K562 (cell line): ENCODE results near the gene CLCN6. TPM values are rescaled to one million over a fixed set of nuclear protein-coding genes. Genes with fewer than 3 reads are reported as not detected.

ENCODE experiments used
- CCAR2 ChIP-seq: fragments of 200-400 bp; formaldehyde crosslinking; IDR thresholded peaks from 2 replicates; pipeline ENCODE4 v1.6.1; 2017; ENCODE audit warnings: mild to moderate bottlenecking, low read depth, low read length
- CCNT2 ChIP-seq: IDR thresholded peaks from 2 replicates; pipeline ENCODE4 v1.6.1; 2011; ENCODE audit warnings: borderline replicate concordance, low read depth, mild to moderate bottlenecking, moderate library complexity, mixed read lengths, low read length; ENCODE audit not compliant: insufficient read length; ENCODE audit errors: extremely low read depth
- DMBX1 ChIP-seq: fragments of 250-450 bp; sonication (Bioruptor Pico); IDR thresholded peaks from 2 replicates; pipeline ENCODE4 v1.8.0; 2022; ENCODE audit warnings: inconsistent platforms, mild to moderate bottlenecking, moderate library complexity, borderline replicate concordance
- FOXJ3 ChIP-seq: sonication (generic); formaldehyde crosslinking; IDR thresholded peaks from 2 replicates; pipeline ENCODE4 v1.4.0; 2020; ENCODE audit warnings: mild to moderate bottlenecking, missing genetic modification reagents
- FOXK1 ChIP-seq: sonication (generic); formaldehyde crosslinking; IDR thresholded peaks from 2 replicates; pipeline ENCODE4 v1.8.0; 2022; ENCODE audit warnings: missing genetic modification reagents, mild to moderate bottlenecking, borderline replicate concordance
- FOXK2 ChIP-seq, 2 experiments: fragments of 450-650 bp; IDR thresholded peaks in 1 of 2; conservative IDR thresholded peaks in 1 of 2; 2 replicates each; pipeline ENCODE4 v1.6.1; 2016; ENCODE audit warnings: low read depth in 2 of 2, mild to moderate bottlenecking in 1 of 2
- HCFC1 ChIP-seq: IDR thresholded peaks from 2 replicates; pipeline ENCODE4 v1.6.1; 2012; ENCODE audit warnings: low read depth, low read length, improper control_type of control experiment
- HDAC1 ChIP-seq, 2 experiments: fragments of 450-650 bp; IDR thresholded peaks; 2 replicates each; pipeline ENCODE4 v1.6.1; 2016 to 2017; ENCODE audit warnings: inconsistent platforms in 1 of 2, mild to moderate bottlenecking in 1 of 2, moderate library complexity in 1 of 2
- MED1 ChIP-seq: sonication (generic); formaldehyde crosslinking; IDR thresholded peaks from 2 replicates; pipeline ENCODE4 v1.8.1; 2023; ENCODE audit warnings: missing genetic modification reagents, borderline replicate concordance
- NCOA6 ChIP-seq: fragments of 450-650 bp; IDR thresholded peaks from 2 replicates; pipeline ENCODE4 v1.6.1; 2017; ENCODE audit warnings: mild to moderate bottlenecking
- POLR2G ChIP-seq: fragments of 200-400 bp; formaldehyde crosslinking; IDR thresholded peaks from 2 replicates; pipeline ENCODE4 v1.6.1; 2017; ENCODE audit warnings: low read depth, mild to moderate bottlenecking, antibody characterized with exemption, low read length, moderate library complexity
- RBBP5 ChIP-seq: fragments of 200-600 bp; sonication (generic); IDR thresholded peaks from 2 replicates; pipeline ENCODE4 v1.6.1; 2012; ENCODE audit warnings: borderline replicate concordance, mild to moderate bottlenecking, low read length, control low read depth, inconsistent platforms; ENCODE audit not compliant: insufficient read depth, poor library complexity, severe bottlenecking
- SP1 ChIP-seq: sonication (generic); formaldehyde crosslinking; IDR thresholded peaks from 2 replicates; pipeline ENCODE4 v1.8.1; 2022; ENCODE audit warnings: mild to moderate bottlenecking, missing genetic modification reagents
- TEAD4 ChIP-seq, 2 experiments: sonication (generic) in 1 of 2; formaldehyde crosslinking in 1 of 2; IDR thresholded peaks; 2 replicates each; pipeline versions ENCODE4 v1.6.1 to v1.8.0; 2012 to 2022; ENCODE audit warnings: borderline replicate concordance in 1 of 2, inconsistent platforms in 1 of 2, low read length in 1 of 2, mild to moderate bottlenecking in 1 of 2, missing genetic modification reagents in 1 of 2
- ZNF696 ChIP-seq: fragments of 250-450 bp; sonication (Bioruptor Pico); conservative IDR thresholded peaks from 2 replicates; pipeline ENCODE4 v1.4.0; 2020; ENCODE audit warnings: mild to moderate bottlenecking, moderate library complexity
- polyA plus RNA-seq, 8 experiments: library from polyadenylated mRNA; depleted of rRNA in 4 of 8; stranded (reverse) in 5 of 8; unstranded in 3 of 8; fragments of >200 nt; fragmentation: Nextera tagmentation in 2 of 8; fragmentation: Illumina TruSeq in 1 of 8; extraction: Ambion mirVana in 2 of 8; extraction: Trizol in 1 of 8; gene quantifications; 2 replicates each; pipeline versions ENCODE4 v1.2.1 to v1.2.3, GENCODE V29; 2011 to 2014; ENCODE audit warnings: inconsistent platforms in 1 of 8, missing spikeins in 1 of 8
- total RNA-seq, 7 experiments: library from RNA; depleted of rRNA in 6 of 7; stranded (reverse); fragments of >200 nt in 6 of 7; fragmentation: Illumina TruSeq in 2 of 7; extraction: Trizol in 2 of 7; gene quantifications; 2 replicates each; pipeline versions ENCODE4 v1.2.1 to v1.2.3, GENCODE V29; 2011 to 2021; ENCODE audit warnings: low replicate concordance in 1 of 7
- TF ChIP-seq, protein P1 (sequence below): sonication (generic); formaldehyde crosslinking; IDR thresholded peaks from 2 replicates; pipeline ENCODE4 v1.8.0; 2022; ENCODE audit warnings: missing genetic modification reagents, mild to moderate bottlenecking, borderline replicate concordance

Gene CLCN6
- total and polyA plus RNA-seq, 9 of the 15 experiments (the other 6 are each of a cell fraction or from before 2014, with no cell fraction given) = 2.0 to 21.8 (median 13.6) TPM

DNA sequence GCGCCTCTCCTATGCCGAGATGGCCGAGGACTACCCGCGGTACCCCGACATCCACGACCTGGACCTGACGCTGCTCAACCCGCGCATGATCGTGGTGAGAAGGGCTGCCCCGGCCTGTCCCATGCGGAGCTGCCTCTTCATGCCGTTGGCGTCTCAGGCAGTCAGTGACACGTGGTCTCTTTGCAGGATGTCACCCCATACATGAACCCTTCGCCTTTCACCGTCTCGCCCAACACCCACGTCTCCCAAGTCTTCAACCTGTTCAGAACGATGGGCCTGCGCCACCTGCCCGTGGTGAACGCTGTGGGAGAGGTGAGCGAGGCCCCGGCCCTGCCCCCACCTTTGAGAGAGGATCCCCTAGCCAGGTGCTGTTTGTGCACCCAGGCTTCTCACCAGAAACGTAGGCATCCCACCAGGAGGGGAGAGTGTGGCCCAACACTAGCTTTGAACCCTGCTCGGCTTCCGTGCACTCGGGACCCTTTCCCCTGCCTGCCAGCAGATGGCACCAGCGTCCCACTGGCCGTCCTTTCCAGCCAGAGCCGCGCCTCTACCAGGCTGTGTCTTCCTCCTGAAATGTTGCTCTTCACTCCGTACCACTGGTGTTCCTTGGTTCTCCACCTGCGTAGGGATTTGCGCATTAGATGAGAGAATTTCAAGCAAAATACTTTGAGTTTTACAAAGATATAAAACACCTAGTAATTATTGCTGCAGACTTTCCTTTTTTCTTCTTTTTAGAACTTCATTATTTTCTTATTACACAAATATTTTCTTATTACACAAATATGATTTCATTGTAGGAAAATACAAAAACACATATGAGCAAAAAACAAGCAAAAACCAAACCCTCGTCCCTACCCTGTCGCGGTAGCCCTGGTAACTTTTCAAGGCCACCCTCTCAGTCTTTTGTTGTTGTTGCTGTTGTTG lies 32.6 kb downstream of the CLCN6 start (continued):
- no peak for TF ChIP-seq HCFC1
- 0 out of 2 replicates have a peak, but pooled peaks have one; percentile 62 for TF ChIP-seq DMBX1 (CRISPR knock-in tag)
- no peak for TF ChIP-seq HDAC1 (IDR thresholded peaks at IDR 0.05)
- TF ChIP-seq POLR2G = peak; percentile 52; the same call in 1 of the 2 replicates
- no peak for TF ChIP-seq FOXJ3 (CRISPR knock-in tag)
- TF ChIP-seq, protein P1, sequence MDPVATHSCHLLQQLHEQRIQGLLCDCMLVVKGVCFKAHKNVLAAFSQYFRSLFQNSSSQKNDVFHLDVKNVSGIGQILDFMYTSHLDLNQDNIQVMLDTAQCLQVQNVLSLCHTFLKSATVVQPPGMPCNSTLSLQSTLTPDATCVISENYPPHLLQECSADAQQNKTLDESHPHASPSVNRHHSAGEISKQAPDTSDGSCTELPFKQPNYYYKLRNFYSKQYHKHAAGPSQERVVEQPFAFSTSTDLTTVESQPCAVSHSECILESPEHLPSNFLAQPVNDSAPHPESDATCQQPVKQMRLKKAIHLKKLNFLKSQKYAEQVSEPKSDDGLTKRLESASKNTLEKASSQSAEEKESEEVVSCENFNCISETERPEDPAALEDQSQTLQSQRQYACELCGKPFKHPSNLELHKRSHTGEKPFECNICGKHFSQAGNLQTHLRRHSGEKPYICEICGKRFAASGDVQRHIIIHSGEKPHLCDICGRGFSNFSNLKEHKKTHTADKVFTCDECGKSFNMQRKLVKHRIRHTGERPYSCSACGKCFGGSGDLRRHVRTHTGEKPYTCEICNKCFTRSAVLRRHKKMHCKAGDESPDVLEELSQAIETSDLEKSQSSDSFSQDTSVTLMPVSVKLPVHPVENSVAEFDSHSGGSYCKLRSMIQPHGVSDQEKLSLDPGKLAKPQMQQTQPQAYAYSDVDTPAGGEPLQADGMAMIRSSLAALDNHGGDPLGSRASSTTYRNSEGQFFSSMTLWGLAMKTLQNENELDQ = no peak
- TF ChIP-seq NCOA6 = no peak
- no peak for TF ChIP-seq FOXK2 (conservative IDR thresholded peaks at IDR 0.05 in 1 of 2, IDR thresholded peaks at IDR 0.05 in 1 of 2; ENCODE audit: low read depth in 2 of 2)
- TF ChIP-seq CCAR2 = no peak
- TF ChIP-seq FOXK1 (CRISPR knock-in tag) = no peak
- TF ChIP-seq RBBP5 = no peak
- TF ChIP-seq SP1 (CRISPR knock-in tag) = peak; percentile 60
- TF ChIP-seq TEAD4 (IDR thresholded peaks at IDR 0.05; ENCODE audit: low read length) = 0 out of 2 replicates have a peak, but pooled peaks have one; percentile 10
- no peak for TF ChIP-seq TEAD4 (CRISPR knock-in tag; IDR thresholded peaks at IDR 0.05; ENCODE audit: borderline replicate concordance)
- TF ChIP-seq MED1 (CRISPR knock-in tag) = no peak
- no peak for TF ChIP-seq ZNF696 (CRISPR knock-in tag)
- TF ChIP-seq CCNT2 = no peak
